ENCODE data around the gene ZNF683. TPM values are rescaled to one million over a fixed set of nuclear protein-coding genes. Genes with fewer than 3 reads are reported as not detected.

Gene ZNF683
- polyA plus RNA-seq, 1 experiment = not detected

DNA sequence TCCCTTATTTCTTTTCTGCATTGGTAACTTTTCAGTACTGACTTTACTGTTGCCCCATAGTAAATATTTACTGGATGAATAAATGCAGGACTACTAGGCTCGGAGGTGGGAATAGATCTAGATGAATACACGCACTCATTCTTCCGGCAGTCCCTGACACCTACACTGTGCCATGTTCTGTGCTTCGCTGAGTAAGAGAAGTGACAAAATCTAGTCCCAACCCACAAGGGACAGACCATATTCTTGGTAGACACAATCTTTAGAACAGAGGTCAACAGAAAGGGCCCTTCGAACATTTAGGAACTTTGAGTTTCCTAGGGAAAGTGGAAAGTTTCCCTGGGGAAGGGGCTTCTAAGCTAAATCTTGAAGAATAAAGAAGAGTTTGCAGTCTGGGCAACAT, 58.0 kb downstream of the ZNF683 start:
- CTCF ChIA-PET = interaction anchor here (1.0 to 2.7 kb wide), 3 partner anchors 39 to 103 kb away, joined by 3 to 7 read pairs (median 5); partner anchors contain the start of gene CEP85
- POLR2A ChIA-PET = interaction anchor here (1.4 kb wide), 1 partner anchor 33 kb away, joined by 3 read pairs; no protein-coding TSS in a partner anchor
- Histone ChIP-seq H3K4me3 (ENCODE audit: low read depth, low read length) (no peak overlapping the region), H3K27ac (ENCODE audit: low read depth, low read length) (no peak overlapping the region), H3K27me3 (ENCODE audit: control insufficient read depth, insufficient read depth, low read length) (peaks cover 2% of the 10 kb centered on the region), H3K9me3 (ENCODE audit: control insufficient read depth, insufficient read depth, low read length) (no peaks in the 10 kb centered on the region)
- DNase-seq (ENCODE audit: low read depth, low spot score) = no peak
- TF ChIP-seq, protein P1, sequence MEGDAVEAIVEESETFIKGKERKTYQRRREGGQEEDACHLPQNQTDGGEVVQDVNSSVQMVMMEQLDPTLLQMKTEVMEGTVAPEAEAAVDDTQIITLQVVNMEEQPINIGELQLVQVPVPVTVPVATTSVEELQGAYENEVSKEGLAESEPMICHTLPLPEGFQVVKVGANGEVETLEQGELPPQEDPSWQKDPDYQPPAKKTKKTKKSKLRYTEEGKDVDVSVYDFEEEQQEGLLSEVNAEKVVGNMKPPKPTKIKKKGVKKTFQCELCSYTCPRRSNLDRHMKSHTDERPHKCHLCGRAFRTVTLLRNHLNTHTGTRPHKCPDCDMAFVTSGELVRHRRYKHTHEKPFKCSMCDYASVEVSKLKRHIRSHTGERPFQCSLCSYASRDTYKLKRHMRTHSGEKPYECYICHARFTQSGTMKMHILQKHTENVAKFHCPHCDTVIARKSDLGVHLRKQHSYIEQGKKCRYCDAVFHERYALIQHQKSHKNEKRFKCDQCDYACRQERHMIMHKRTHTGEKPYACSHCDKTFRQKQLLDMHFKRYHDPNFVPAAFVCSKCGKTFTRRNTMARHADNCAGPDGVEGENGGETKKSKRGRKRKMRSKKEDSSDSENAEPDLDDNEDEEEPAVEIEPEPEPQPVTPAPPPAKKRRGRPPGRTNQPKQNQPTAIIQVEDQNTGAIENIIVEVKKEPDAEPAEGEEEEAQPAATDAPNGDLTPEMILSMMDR (IDR thresholded peaks at IDR 0.05; ENCODE audit: low read depth, low read length) = no peak

Other genes with a start within 250 kb of the ZNF683 start
- not detected in 2 replicates for gene FAM110D, start 213.7 kb downstream of the ZNF683 start, polyA plus RNA-seq (2011; rRNA removed)
- not detected in 2 replicates for gene C1orf232, start 203.8 kb downstream of the ZNF683 start, polyA plus RNA-seq (2011; rRNA removed)
- 19.7 and 28.6 TPM in 2 replicates for gene ZNF593, start 202.8 kb downstream of the ZNF683 start, polyA plus RNA-seq (2011; rRNA removed)
- gene ZNF593OS, start 200.9 kb downstream of the ZNF683 start, polyA plus RNA-seq (2011; rRNA removed) = not detected in 2 replicates
- gene CNKSR1, start 195.3 kb downstream of the ZNF683 start, polyA plus RNA-seq (2011; rRNA removed) = 0.05 TPM in 1 of 2 replicates, not detected in the other
- not detected in 2 replicates for gene CATSPER4, start 182.1 kb downstream of the ZNF683 start, polyA plus RNA-seq (2011; rRNA removed)
- 5.7 and 5.8 TPM in 2 replicates for gene CEP85, start 138.6 kb downstream of the ZNF683 start, polyA plus RNA-seq (2011; rRNA removed)
- gene SH3BGRL3, start 92.7 kb downstream of the ZNF683 start, polyA plus RNA-seq (2011; rRNA removed) = 307 and 326 TPM in 2 replicates
- gene UBXN11, start 66.1 kb downstream of the ZNF683 start, polyA plus RNA-seq (2011; rRNA removed) = 6.1 and 7.0 TPM in 2 replicates
- gene CD52, start 54.8 kb downstream of the ZNF683 start, polyA plus RNA-seq (2011; rRNA removed) = not detected in 2 replicates
- not detected in 2 replicates for gene CRYBG2, start 18.6 kb downstream of the ZNF683 start, polyA plus RNA-seq (2011; rRNA removed)
- gene LIN28A, start 38.1 kb upstream of the ZNF683 start, polyA plus RNA-seq (2011; rRNA removed) = not detected in 2 replicates
- 45.0 and 51.7 TPM in 2 replicates for gene DHDDS, start 59.6 kb upstream of the ZNF683 start, polyA plus RNA-seq (2011; rRNA removed)
- gene HMGN2, start 99.7 kb upstream of the ZNF683 start, polyA plus RNA-seq (2011; rRNA removed) = 276 and 278 TPM in 2 replicates
- 2.8 and 3.4 TPM in 2 replicates for gene RPS6KA1, start 157.0 kb upstream of the ZNF683 start, polyA plus RNA-seq (2011; rRNA removed)